Upper lobe of right lung (tissue), 1 donor: Measurements from ENCODE around the gene ADARB1. TPM values are rescaled to one million over a fixed set of nuclear protein-coding genes. Genes with fewer than 3 reads are reported as not detected.

Experiments used
- ATAC-seq: fragments of 200-7000 bp; cut with Tn5 transposase; one replicate; pipeline ENCODE4 v1.9.1; 2020; ENCODE audit warnings: mild to moderate bottlenecking, moderate library complexity
- DNase-seq: peaks from one replicate; pipeline ENCODE4 v3.0.0-alpha.2; 2020
- H3K27ac ChIP-seq: fragments of 200-600 bp; one replicate; pipeline ENCODE4 v1.8.0; 2022
- H3K27me3 ChIP-seq: fragments of 200-600 bp; one replicate; pipeline ENCODE4 v1.8.0; 2022; ENCODE audit warnings: mild to moderate bottlenecking
- H3K36me3 ChIP-seq: fragments of 200-600 bp; one replicate; pipeline ENCODE4 v1.8.0; 2022
- H3K4me1 ChIP-seq: fragments of 200-600 bp; one replicate; pipeline ENCODE4 v1.8.0; 2022
- H3K4me3 ChIP-seq: fragments of 200-600 bp; one replicate; pipeline ENCODE4 v1.8.0; 2022; ENCODE audit warnings: mild to moderate bottlenecking
- H3K9me3 ChIP-seq: fragments of 200-600 bp; one replicate; pipeline ENCODE4 v1.8.0; 2022
- intact Hi-C: fragments of 100-400 bp; cut with DNase I; formaldehyde crosslinking; loops from one replicate; pipeline ENCODE4 v1.11.0; 2022
- total RNA-seq: library from RNA; stranded (reverse); fragmentation: NEBNext Ultra II Directional; extraction: Animal tissue kit (Norgen Biotek cat#: 25700); gene quantifications from one replicate; pipeline ENCODE4 v1.2.1, GENCODE V29; 2021
- TF ChIP-seq, protein P1 (sequence below): fragments of 200-600 bp; IDR thresholded peaks from one replicate; pipeline ENCODE4 v1.8.0; 2022; ENCODE audit warnings: antibody characterized with exemption
- donor health status: DM: no; HTN: yes; CAD: no; lungs with severe emphysema.

ADARB1 gene
- total RNA-seq, 1 donor from 2014 or later, result 73.6 TPM

- H3K27me3 ChIP-seq, result peaks cover 6% of the 10 kb centered on the region
- H3K36me3 ChIP-seq, result no peaks in the 10 kb centered on the region
- intact Hi-C loops, result no loop called here
- TF ChIP-seq, protein P1, sequence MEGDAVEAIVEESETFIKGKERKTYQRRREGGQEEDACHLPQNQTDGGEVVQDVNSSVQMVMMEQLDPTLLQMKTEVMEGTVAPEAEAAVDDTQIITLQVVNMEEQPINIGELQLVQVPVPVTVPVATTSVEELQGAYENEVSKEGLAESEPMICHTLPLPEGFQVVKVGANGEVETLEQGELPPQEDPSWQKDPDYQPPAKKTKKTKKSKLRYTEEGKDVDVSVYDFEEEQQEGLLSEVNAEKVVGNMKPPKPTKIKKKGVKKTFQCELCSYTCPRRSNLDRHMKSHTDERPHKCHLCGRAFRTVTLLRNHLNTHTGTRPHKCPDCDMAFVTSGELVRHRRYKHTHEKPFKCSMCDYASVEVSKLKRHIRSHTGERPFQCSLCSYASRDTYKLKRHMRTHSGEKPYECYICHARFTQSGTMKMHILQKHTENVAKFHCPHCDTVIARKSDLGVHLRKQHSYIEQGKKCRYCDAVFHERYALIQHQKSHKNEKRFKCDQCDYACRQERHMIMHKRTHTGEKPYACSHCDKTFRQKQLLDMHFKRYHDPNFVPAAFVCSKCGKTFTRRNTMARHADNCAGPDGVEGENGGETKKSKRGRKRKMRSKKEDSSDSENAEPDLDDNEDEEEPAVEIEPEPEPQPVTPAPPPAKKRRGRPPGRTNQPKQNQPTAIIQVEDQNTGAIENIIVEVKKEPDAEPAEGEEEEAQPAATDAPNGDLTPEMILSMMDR, result no peak
- H3K4me3 ChIP-seq, result no peak overlapping the region
- DNase-seq, result no peak
- H3K27ac ChIP-seq, result peak overlapping the region; percentile 80
- peaks cover 4% of the 10 kb centered on the region for H3K4me1 ChIP-seq
- peak; percentile 37 for ATAC-seq
- H3K9me3 ChIP-seq, result peaks cover 6% of the 10 kb centered on the region
Measured at GRCh38 chr21:45050797-45051489, 23.4 kb upstream of the ADARB1 start.

GRCh38 chr21:45051580-45052434 lies 22.6 kb upstream of the ADARB1 start:
- H3K27me3 ChIP-seq, result peaks cover 6% of the 10 kb centered on the region
- peaks cover 6% of the 10 kb centered on the region for H3K9me3 ChIP-seq
- no peak for ATAC-seq
- no peak for DNase-seq
- H3K4me1 ChIP-seq, result peaks cover 4% of the 10 kb centered on the region
- H3K36me3 ChIP-seq, result no peaks in the 10 kb centered on the region
- TF ChIP-seq, protein P1, result no peak
- intact Hi-C loops, result no loop called here
- H3K27ac ChIP-seq, result peak overlapping the region; percentile 80
- no peak overlapping the region for H3K4me3 ChIP-seq

- Histone ChIP-seq H3K27ac (no peak overlapping the region), H3K9me3 (no peaks in the 10 kb centered on the region), H3K36me3 (no peaks in the 10 kb centered on the region), H3K27me3 (peaks cover 6% of the 10 kb centered on the region), H3K4me3 (no peak overlapping the region), H3K4me1 (peaks cover 4% of the 10 kb centered on the region)
- TF ChIP-seq, protein P1, result no peak
- intact Hi-C loops, result no loop called here
- ATAC-seq (no peak), DNase-seq (no peak)
Measured at GRCh38 chr21:45052960-45053359, 21.4 kb upstream of the ADARB1 start.

DNA sequence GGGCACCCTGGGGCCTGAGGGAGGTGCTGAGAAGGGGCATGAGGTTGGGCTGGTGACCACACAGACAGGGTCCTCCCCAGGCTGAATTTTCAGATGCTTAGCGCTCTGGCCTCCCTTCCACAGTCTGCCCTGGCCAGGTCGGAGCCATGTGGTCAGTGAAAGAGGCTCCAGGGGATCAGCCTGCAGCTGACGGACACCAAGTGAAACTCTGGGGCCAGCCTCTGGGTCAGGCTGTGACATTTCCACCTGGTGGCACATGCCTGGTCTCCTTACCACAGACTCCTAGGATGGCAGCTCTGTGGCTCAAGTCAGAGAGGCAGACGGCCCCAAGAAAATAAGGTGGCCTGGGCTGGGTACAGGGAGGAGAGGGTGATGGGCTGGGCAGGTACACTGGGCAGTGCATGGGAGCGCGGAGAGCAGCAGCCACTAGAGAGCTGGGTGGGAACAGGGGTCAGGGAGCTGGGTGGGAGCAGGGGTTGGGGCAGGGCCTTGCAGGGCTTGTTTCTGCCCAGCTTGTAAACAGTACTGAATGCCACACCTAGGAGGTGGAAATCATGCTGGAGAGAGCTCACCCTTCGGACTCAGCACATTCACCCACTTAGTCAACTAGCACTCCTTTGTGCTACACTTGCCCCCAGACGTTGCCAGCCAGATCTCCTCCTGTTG lies 20.7 kb upstream of the ADARB1 start:
- DNase-seq, result no peak
- intact Hi-C loops, result no loop called here
- no peak overlapping the region for H3K4me3 ChIP-seq

GRCh38 chr21:45054227-45054926 lies 20.0 kb upstream of the ADARB1 start:
- intact Hi-C loops, result no loop called here
- Histone ChIP-seq H3K9me3 (no peaks in the 10 kb centered on the region), H3K27ac (no peak overlapping the region), H3K4me3 (no peak overlapping the region), H3K27me3 (peaks cover 6% of the 10 kb centered on the region), H3K4me1 (peaks cover 4% of the 10 kb centered on the region), H3K36me3 (no peaks in the 10 kb centered on the region)
- TF ChIP-seq, protein P1, result no peak
- ATAC-seq (no peak), DNase-seq (no peak)

More for the DNA sequence above, 20.7 kb upstream of the ADARB1 start:
- Histone ChIP-seq H3K27me3 (peaks cover 6% of the 10 kb centered on the region), H3K4me1 (peaks cover 4% of the 10 kb centered on the region), H3K9me3 (no peaks in the 10 kb centered on the region), H3K36me3 (no peaks in the 10 kb centered on the region), H3K27ac (no peak overlapping the region)
- TF ChIP-seq, protein P1, result no peak
- no peak for ATAC-seq
